ENCODE results near the gene MPP4.
A peak's percentile ranks its signal among the peaks of the same experiment; 100 is the strongest.

- TF ChIP-seq POLR2AphosphoS5 (IDR thresholded peaks at IDR 0.05; ENCODE audit: low read depth, low read length) (no peak), CTCF (IDR thresholded peaks at IDR 0.05) (peak; percentile 66), REST (IDR thresholded peaks at IDR 0.05; ENCODE audit: insufficient read depth in 1 of 2, low read depth in 2 of 2, low read length in 1 of 2) (no peak), SIN3A (IDR thresholded peaks at IDR 0.05; ENCODE audit: borderline replicate concordance, insufficient read depth, low read depth, low read length) (no peak)
Measured at GRCh38 chr2:201680743-201681142, 17.7 kb downstream of the MPP4 start.
